OCI-LY7 (cell line): ENCODE results near the gene TNIK. TPM values are rescaled to one million over a fixed set of nuclear protein-coding genes. Genes with fewer than 3 reads are reported as not detected.

Source experiments
- BruUV-seq: library from RNA; stranded (reverse); fragments of 400-500 nt; replicated peaks from 2 replicates; lab custom pipeline; 2021; lab: Mats Ljungman, UMichigan
- CTCF ChIA-PET: fragments of 300-600 bp; sonication (Branson Sonifier 250); formaldehyde crosslinking; loops from one replicate; lab custom pipeline; 2022; ENCODE audit warnings: antibody characterized with exemption; ENCODE audit not compliant: unreplicated experiment; lab: Charles Lee
- POLR2A ChIA-PET: fragments of 300-600 bp; sonication (Branson Sonifier 250); formaldehyde crosslinking; loops from one replicate; lab custom pipeline; 2022; ENCODE audit warnings: antibody characterized with exemption; lab: Charles Lee
- DNase-seq: peaks from one replicate; pipeline ENCODE4 v3.0.0-alpha.2; 2015; ENCODE audit warnings: low spot score
- H2AFZ ChIP-seq: fragments of 200-600 bp; sonication (generic), shearing (Covaris generic); 2 replicates; pipeline ENCODE4 v1.6.1; 2014; ENCODE audit warnings: mild to moderate bottlenecking, antibody characterized with exemption, low read length, moderate library complexity
- H3K27ac ChIP-seq: fragments of 200-600 bp; sonication (generic); 2 replicates; pipeline ENCODE4 v1.5.1; 2014; ENCODE audit warnings: mixed run types, low read depth, mild to moderate bottlenecking, moderate library complexity, low read length, inconsistent platforms; ENCODE audit not compliant: poor library complexity, severe bottlenecking
- H3K36me3 ChIP-seq: fragments of 200-600 bp; sonication (generic); 2 replicates; pipeline ENCODE4 v1.6.1; 2014; ENCODE audit warnings: mild to moderate bottlenecking, antibody characterized with exemption, low read length, moderate library complexity, mixed read lengths; ENCODE audit not compliant: insufficient read depth
- H3K4me1 ChIP-seq: fragments of 200-600 bp; sonication (generic); 2 replicates; pipeline ENCODE4 v1.5.1; 2014; ENCODE audit warnings: mild to moderate bottlenecking, low read length; ENCODE audit not compliant: insufficient read depth, poor library complexity, severe bottlenecking
- H3K4me2 ChIP-seq: fragments of 200-600 bp; sonication (generic); 2 replicates; pipeline ENCODE4 v1.6.1; 2014; ENCODE audit warnings: mild to moderate bottlenecking, low read length
- H3K4me3 ChIP-seq: fragments of 200-600 bp; sonication (generic); 2 replicates; pipeline ENCODE4 v1.5.1; 2014; ENCODE audit warnings: mild to moderate bottlenecking, low read depth, low read length; ENCODE audit not compliant: poor library complexity, severe bottlenecking
- H3K79me2 ChIP-seq: fragments of 200-600 bp; sonication (generic); 2 replicates; pipeline ENCODE4 v1.6.1; 2016; ENCODE audit warnings: low read depth, mild to moderate bottlenecking, low read length, moderate library complexity, mixed read lengths; ENCODE audit not compliant: insufficient read depth
- H3K9me2 ChIP-seq: fragments of 200-600 bp; sonication (generic); 2 replicates; pipeline ENCODE4 v1.6.1; 2016; ENCODE audit warnings: mild to moderate bottlenecking, low read length, mixed read lengths; ENCODE audit not compliant: insufficient read depth
- H3K9me3 ChIP-seq: fragments of 200-600 bp; sonication (generic); 2 replicates; pipeline ENCODE4 v1.6.1; 2014; ENCODE audit warnings: mild to moderate bottlenecking, mixed run types, low read length, mixed read lengths
- H4K20me1 ChIP-seq: fragments of 200-600 bp; sonication (generic); 2 replicates; pipeline ENCODE4 v1.6.1; 2014; ENCODE audit warnings: mild to moderate bottlenecking, antibody characterized with exemption, low read length, moderate library complexity, mixed read lengths; ENCODE audit not compliant: insufficient read depth
- EZH2phosphoT487 ChIP-seq: fragments of 200-600 bp; sonication (generic); IDR thresholded peaks from 2 replicates; pipeline ENCODE4 v1.6.1; 2018; ENCODE audit warnings: low read depth, borderline replicate concordance, mild to moderate bottlenecking, mixed run types, antibody characterized with exemption, low read length, moderate library complexity, mixed read lengths
- intact Hi-C: fragments of 100-400 bp; cut with micrococcal nuclease; formaldehyde crosslinking; loops from one replicate; pipeline ENCODE4 v1.10.0; 2022; ENCODE audit not compliant: unreplicated experiment
- total RNA-seq, 2 experiments: library from RNA; depleted of rRNA in 1 of 2; stranded (reverse); fragments of >200 nt in 1 of 2; shearing (Covaris generic) in 1 of 2; gene quantifications; 2 replicates each; pipeline ENCODE4 v1.2.3, GENCODE V29; 2014 to 2022
- TF ChIP-seq, protein P1 (sequence below): fragments of 200-600 bp; sonication (generic); conservative IDR thresholded peaks from 2 replicates; pipeline ENCODE4 v1.5.1; 2014; ENCODE audit warnings: mild to moderate bottlenecking, antibody characterized with exemption, low read length, moderate library complexity, mixed read lengths

The TNIK gene
- total RNA-seq, 2 experiments from 2014 or later: not detected

DNA sequence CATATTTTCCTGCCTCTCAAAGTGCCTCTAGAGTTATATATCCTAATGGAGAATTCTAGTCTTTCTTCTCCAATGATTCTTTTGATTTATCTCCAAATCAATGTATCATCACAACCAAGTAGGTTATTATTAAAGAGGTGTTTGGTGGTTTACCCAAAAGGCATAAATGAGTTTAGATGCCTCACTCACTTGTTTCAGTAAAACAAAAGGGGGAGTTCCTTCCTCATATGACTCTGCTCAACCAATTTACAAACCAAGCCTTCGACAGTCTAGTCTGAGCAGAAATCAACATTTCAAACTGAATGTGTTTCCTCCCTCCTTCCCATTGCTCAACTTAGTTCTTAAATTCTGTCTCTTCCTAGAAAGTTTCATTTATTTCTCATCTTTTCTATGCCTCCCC, 116.5 kb downstream of the TNIK start:
- TF ChIP-seq EZH2phosphoT487: no peak
- TF ChIP-seq, protein P1, sequence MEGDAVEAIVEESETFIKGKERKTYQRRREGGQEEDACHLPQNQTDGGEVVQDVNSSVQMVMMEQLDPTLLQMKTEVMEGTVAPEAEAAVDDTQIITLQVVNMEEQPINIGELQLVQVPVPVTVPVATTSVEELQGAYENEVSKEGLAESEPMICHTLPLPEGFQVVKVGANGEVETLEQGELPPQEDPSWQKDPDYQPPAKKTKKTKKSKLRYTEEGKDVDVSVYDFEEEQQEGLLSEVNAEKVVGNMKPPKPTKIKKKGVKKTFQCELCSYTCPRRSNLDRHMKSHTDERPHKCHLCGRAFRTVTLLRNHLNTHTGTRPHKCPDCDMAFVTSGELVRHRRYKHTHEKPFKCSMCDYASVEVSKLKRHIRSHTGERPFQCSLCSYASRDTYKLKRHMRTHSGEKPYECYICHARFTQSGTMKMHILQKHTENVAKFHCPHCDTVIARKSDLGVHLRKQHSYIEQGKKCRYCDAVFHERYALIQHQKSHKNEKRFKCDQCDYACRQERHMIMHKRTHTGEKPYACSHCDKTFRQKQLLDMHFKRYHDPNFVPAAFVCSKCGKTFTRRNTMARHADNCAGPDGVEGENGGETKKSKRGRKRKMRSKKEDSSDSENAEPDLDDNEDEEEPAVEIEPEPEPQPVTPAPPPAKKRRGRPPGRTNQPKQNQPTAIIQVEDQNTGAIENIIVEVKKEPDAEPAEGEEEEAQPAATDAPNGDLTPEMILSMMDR: no peak
- no peak overlapping the region for H3K27ac ChIP-seq
- BruUV-seq: no TSS peak
- no peaks in the 10 kb centered on the region for H3K79me2 ChIP-seq
- H3K4me2 ChIP-seq: no peak overlapping the region
- intact Hi-C loops: no loop called here
- no peaks in the 10 kb centered on the region for H4K20me1 ChIP-seq
- H2AFZ ChIP-seq: no peak overlapping the region
- CTCF ChIA-PET: no interaction called here
- no peaks in the 10 kb centered on the region for H3K36me3 ChIP-seq
- H3K4me3 ChIP-seq: no peak overlapping the region
- POLR2A ChIA-PET: no interaction called here
- H3K4me1 ChIP-seq: no peaks in the 10 kb centered on the region
- DNase-seq: no peak
- H3K9me2 ChIP-seq: no peaks in the 10 kb centered on the region
- H3K9me3 ChIP-seq: no peaks in the 10 kb centered on the region

DNA sequence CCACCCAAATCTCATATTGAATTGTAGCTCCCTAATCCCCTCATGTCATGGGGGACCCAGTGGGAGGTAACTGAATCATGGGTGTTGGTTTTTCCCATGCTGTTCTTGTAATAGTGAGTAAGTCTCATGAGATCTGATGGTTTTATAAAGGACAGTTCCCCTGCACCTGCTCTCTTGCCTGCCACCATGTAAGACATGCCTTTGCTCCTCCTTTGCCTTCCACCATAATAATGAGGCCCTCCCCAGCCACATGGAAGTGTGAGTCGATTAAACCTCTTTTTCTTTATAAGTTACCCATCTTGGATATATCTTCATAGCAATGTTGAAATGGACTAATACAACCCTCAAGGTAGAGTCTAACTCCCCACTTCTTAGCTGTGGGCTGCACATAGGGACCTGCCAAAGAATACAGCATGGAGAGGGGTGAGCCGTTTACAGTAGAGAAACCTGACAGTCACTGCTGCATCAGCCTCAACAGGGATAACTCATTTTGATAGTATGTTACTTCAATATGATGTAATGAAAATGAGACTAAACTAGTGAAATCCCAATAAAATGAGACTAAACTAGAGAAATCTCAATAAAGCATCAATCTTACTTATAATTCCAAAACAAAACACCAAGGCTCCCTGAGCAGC, 117.3 kb downstream of the TNIK start:
- H3K79me2 ChIP-seq: no peaks in the 10 kb centered on the region
- DNase-seq: no peak
- no peak overlapping the region for H3K4me2 ChIP-seq
- no peaks in the 10 kb centered on the region for H3K4me1 ChIP-seq
- H2AFZ ChIP-seq: no peak overlapping the region
- H3K27ac ChIP-seq: no peak overlapping the region
- H3K9me2 ChIP-seq: no peaks in the 10 kb centered on the region
- no peaks in the 10 kb centered on the region for H3K36me3 ChIP-seq
- POLR2A ChIA-PET: no interaction called here
- H3K9me3 ChIP-seq: no peaks in the 10 kb centered on the region
- intact Hi-C loops: no loop called here
- no peak overlapping the region for H3K4me3 ChIP-seq
- CTCF ChIA-PET: no interaction called here
- TF ChIP-seq, protein P1: no peak
- no peaks in the 10 kb centered on the region for H4K20me1 ChIP-seq
- no TSS peak for BruUV-seq

DNA sequence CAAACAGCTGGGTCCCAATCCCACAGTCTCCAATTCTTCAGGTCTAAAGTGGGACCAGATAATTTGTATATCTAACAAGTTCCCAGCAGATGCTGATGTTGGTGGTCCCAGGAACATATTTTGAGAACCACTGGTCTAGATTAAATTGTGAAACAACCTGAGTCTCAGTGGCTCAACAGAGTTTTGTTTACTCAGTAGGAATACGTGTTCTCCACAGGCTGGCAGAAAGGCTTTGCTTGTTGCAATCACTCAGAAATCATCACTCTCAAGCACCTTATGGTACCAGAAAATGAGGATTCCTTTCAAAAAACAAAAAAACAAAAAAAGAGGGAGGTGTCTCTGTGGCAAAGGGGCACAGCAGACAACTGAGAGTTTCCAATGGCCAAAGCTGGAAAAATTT, 118.0 kb downstream of the TNIK start:
- H3K9me2 ChIP-seq: no peaks in the 10 kb centered on the region
- H3K9me3 ChIP-seq: no peaks in the 10 kb centered on the region
- H4K20me1 ChIP-seq: no peaks in the 10 kb centered on the region
- no peaks in the 10 kb centered on the region for H3K79me2 ChIP-seq
- no peaks in the 10 kb centered on the region for H3K4me1 ChIP-seq
- POLR2A ChIA-PET: no interaction called here
- intact Hi-C loops: no loop called here
- CTCF ChIA-PET: no interaction called here
- no peak overlapping the region for H2AFZ ChIP-seq
- DNase-seq: no peak
- TF ChIP-seq EZH2phosphoT487: no peak
- TF ChIP-seq, protein P1: no peak
- no peak overlapping the region for H3K4me2 ChIP-seq
- no peak overlapping the region for H3K27ac ChIP-seq
- H3K36me3 ChIP-seq: no peaks in the 10 kb centered on the region
- H3K4me3 ChIP-seq: no peak overlapping the region
- BruUV-seq: no TSS peak
